Activated effector memory CD4-positive, alpha-beta T cell treated with Interleukin-2 at 50 U/mL for 16 hours (primary cell): Measurements from ENCODE around the gene HPS6.
A peak's percentile ranks its signal among the peaks of the same experiment; 100 is the strongest.
"Not testable (repeated sequence)": the region's sequence is repeated elsewhere in the genome, so short reads cannot be mapped to it uniquely, and the experiment has no call there.

ENCODE experiments used
- DNase-seq: peaks from one replicate; pipeline ENCODE4 v3.0.0-alpha.2; 2020

Gene HPS6

GRCh38 chr10:102064868-102065560, at the start of gene HPS6:
Gene HPS6 (plus strand): TSS chr10:102065349. CDS start chr10:102065475, 126 bp downstream.
- DNase-seq, result peak; percentile 85

- DNase-seq, result no peak
These were observed 48.7 kb upstream of the HPS6 start for GRCh38 chr10:102016416-102016815.

- no peak for DNase-seq
These were observed 47.9 kb upstream of the HPS6 start for GRCh38 chr10:102017295-102017694.

GRCh38 chr10:102020938-102021337, 44.2 kb upstream of the HPS6 start:
- no peak for DNase-seq

- DNase-seq, result no peak
These were observed 40.4 kb upstream of the HPS6 start for GRCh38 chr10:102024799-102025198.

GRCh38 chr10:102027261-102027660, 37.9 kb upstream of the HPS6 start:
- no peak for DNase-seq

GRCh38 chr10:102033787-102034186, 31.4 kb upstream of the HPS6 start:
- no peak for DNase-seq

GRCh38 chr10:102035807-102036206, 29.3 kb upstream of the HPS6 start:
- DNase-seq, result not testable (repeated sequence)

GRCh38 chr10:102038410-102038809, 26.7 kb upstream of the HPS6 start:
- no peak for DNase-seq

GRCh38 chr10:102040305-102041050, 24.7 kb upstream of the HPS6 start:
- no peak for DNase-seq

GRCh38 chr10:102045292-102045691, 19.9 kb upstream of the HPS6 start:
- no peak for DNase-seq

GRCh38 chr10:102046095-102046494, 19.1 kb upstream of the HPS6 start:
- no peak for DNase-seq

GRCh38 chr10:102054881-102055646, 10.1 kb upstream of the HPS6 start:
- DNase-seq, result not testable (repeated sequence)

GRCh38 chr10:102055647-102056419, 9.3 kb upstream of the HPS6 start, which contains the start of gene ARMH3:
Gene ARMH3 (minus strand): TSS chr10:102056173. CDS start chr10:102040114, 16,059 bp downstream.
- DNase-seq, result peak; percentile 85

- DNase-seq, result no peak
These were observed 5.2 kb upstream of the HPS6 start for GRCh38 chr10:102059987-102060386.

- DNase-seq, result no peak
These were observed 664 bp upstream of the HPS6 start for GRCh38 chr10:102064503-102064867.

- no peak for DNase-seq
These were observed 631 bp downstream of the HPS6 start for GRCh38 chr10:102065561-102066398.

GRCh38 chr10:102066399-102067088, 1.4 kb downstream of the HPS6 start:
- no peak for DNase-seq

- no peak for DNase-seq
These were observed 2.2 kb downstream of the HPS6 start for GRCh38 chr10:102067091-102067916.

- no peak for DNase-seq
These were observed 3.1 kb downstream of the HPS6 start for GRCh38 chr10:102068216-102068615.
